MM.1S (cell line): ENCODE measurements around the gene GPR27.

Experiments
- DNase-seq: peaks from one replicate; pipeline ENCODE4 v3.0.0-alpha.2; 2015
- H2AFZ ChIP-seq: fragments of 300-600 bp; sonication (generic); 2 replicates; pipeline ENCODE4 v1.6.0; 2016; ENCODE audit warnings: antibody characterized with exemption, low read length
- H3F3A ChIP-seq: fragments of 300-600 bp; sonication (generic); 2 replicates; pipeline ENCODE4 v1.6.1; 2016; ENCODE audit warnings: mild to moderate bottlenecking, antibody characterized with exemption, low read length, moderate library complexity, mixed read lengths; ENCODE audit not compliant: insufficient read depth
- H3K27ac ChIP-seq: fragments of 300-600 bp; sonication (generic); 2 replicates; pipeline ENCODE4 v1.5.1; 2016; ENCODE audit warnings: mild to moderate bottlenecking, low read length
- H3K27me3 ChIP-seq: fragments of 300-600 bp; sonication (generic); replicated peaks from 2 replicates; pipeline ENCODE4 v1.6.0; 2016; ENCODE audit warnings: low read length; ENCODE audit not compliant: insufficient read depth
- H3K36me3 ChIP-seq: fragments of 300-600 bp; sonication (generic); replicated peaks from 2 replicates; pipeline ENCODE4 v1.6.1; 2016; ENCODE audit warnings: mild to moderate bottlenecking, low read length, mixed read lengths; ENCODE audit not compliant: insufficient read depth
- H3K4me1 ChIP-seq: fragments of 300-600 bp; sonication (generic); 2 replicates; pipeline ENCODE4 v1.6.1; 2016; ENCODE audit warnings: low read length, mixed read lengths
- H3K4me2 ChIP-seq: fragments of 300-600 bp; sonication (generic); 2 replicates; pipeline ENCODE4 v1.6.0; 2016; ENCODE audit warnings: low read depth, low read length
- H3K4me3 ChIP-seq: fragments of 300-600 bp; sonication (generic); 2 replicates; pipeline ENCODE4 v1.5.1; 2016; ENCODE audit warnings: low read length, mixed read lengths
- H3K79me2 ChIP-seq: fragments of 300-600 bp; sonication (generic); 2 replicates; pipeline ENCODE4 v1.6.1; 2016; ENCODE audit warnings: mixed run types, low read length, mixed read lengths
- H3K9ac ChIP-seq: fragments of 300-600 bp; sonication (generic); 2 replicates; pipeline ENCODE4 v1.6.1; 2016; ENCODE audit warnings: low read length, mixed read lengths
- H3K9me2 ChIP-seq: fragments of 300-600 bp; sonication (generic); replicated peaks from 2 replicates; pipeline ENCODE4 v1.6.1; 2016; ENCODE audit warnings: mild to moderate bottlenecking, low read length, mixed read lengths; ENCODE audit not compliant: insufficient read depth
- H3K9me3 ChIP-seq: fragments of 300-600 bp; sonication (generic); replicated peaks from 2 replicates; pipeline ENCODE4 v1.6.1; 2016; ENCODE audit warnings: mild to moderate bottlenecking, low read length, mixed read lengths; ENCODE audit not compliant: insufficient read depth
- H4K20me1 ChIP-seq: fragments of 300-600 bp; sonication (generic); 2 replicates; pipeline ENCODE4 v1.6.1; 2016; ENCODE audit warnings: mild to moderate bottlenecking, low read length, moderate library complexity, mixed read lengths; ENCODE audit not compliant: insufficient read depth
- CTCF ChIP-seq: fragments of 300-600 bp; sonication (generic); IDR thresholded peaks from 2 replicates; pipeline ENCODE4 v1.5.1; 2016; ENCODE audit warnings: antibody characterized with exemption, low read length, mixed read lengths
- EZH2 ChIP-seq: fragments of 300-600 bp; sonication (generic); optimal IDR thresholded peaks from 2 replicates; pipeline ENCODE3; 2017; ENCODE audit warnings: low read depth, mild to moderate bottlenecking, antibody characterized with exemption, low read length, mixed read lengths
- EZH2phosphoT487 ChIP-seq: fragments of 300-600 bp; sonication (generic); IDR thresholded peaks from 2 replicates; pipeline ENCODE4 v1.6.1; 2018; ENCODE audit warnings: antibody characterized with exemption, low read length

Gene GPR27

GRCh38 chr3:71728632-71729342, 24.9 kb upstream of the GPR27 start:
- TF ChIP-seq CTCF: no peak
- TF ChIP-seq EZH2phosphoT487: no peak
- no peak for TF ChIP-seq EZH2
- no peak for DNase-seq
- H3K9me2 ChIP-seq: no peaks in the 10 kb centered on the region
- no peak overlapping the region for H3K4me2 ChIP-seq
- no peak overlapping the region for H3K4me3 ChIP-seq
- H3F3A ChIP-seq: peaks cover 6% of the 10 kb centered on the region
- no peaks in the 10 kb centered on the region for H3K36me3 ChIP-seq
- no peak overlapping the region for H3K9ac ChIP-seq
- peaks cover 14% of the 10 kb centered on the region for H3K4me1 ChIP-seq
- H3K9me3 ChIP-seq: no peaks in the 10 kb centered on the region
- peaks cover 10% of the 10 kb centered on the region for H3K79me2 ChIP-seq
- no peak overlapping the region for H3K27ac ChIP-seq
- no peaks in the 10 kb centered on the region for H4K20me1 ChIP-seq
- no peak overlapping the region for H2AFZ ChIP-seq
- H3K27me3 ChIP-seq: no peaks in the 10 kb centered on the region

GRCh38 chr3:71732637-71733036, 21.0 kb upstream of the GPR27 start:
- H3K36me3 ChIP-seq: no peaks in the 10 kb centered on the region
- no peaks in the 10 kb centered on the region for H3F3A ChIP-seq
- no peak overlapping the region for H3K4me2 ChIP-seq
- H3K9ac ChIP-seq: no peak overlapping the region
- no peaks in the 10 kb centered on the region for H3K9me3 ChIP-seq
- no peaks in the 10 kb centered on the region for H4K20me1 ChIP-seq
- H3K4me3 ChIP-seq: no peak overlapping the region
- no peaks in the 10 kb centered on the region for H3K27me3 ChIP-seq
- no peak overlapping the region for H2AFZ ChIP-seq
- no peak for DNase-seq
- no peaks in the 10 kb centered on the region for H3K79me2 ChIP-seq
- no peaks in the 10 kb centered on the region for H3K9me2 ChIP-seq
- peaks cover 7% of the 10 kb centered on the region for H3K4me1 ChIP-seq
- H3K27ac ChIP-seq: no peak overlapping the region
- TF ChIP-seq EZH2phosphoT487 (no peak), EZH2 (no peak), CTCF (no peak)

- DNase-seq: no peak
- H3K9me2 ChIP-seq: no peaks in the 10 kb centered on the region
- no peak overlapping the region for H3K9ac ChIP-seq
- no peak overlapping the region for H3K27ac ChIP-seq
- H3K4me2 ChIP-seq: no peak overlapping the region
- no peak overlapping the region for H2AFZ ChIP-seq
- H3K9me3 ChIP-seq: no peaks in the 10 kb centered on the region
- TF ChIP-seq EZH2 (no peak), CTCF (no peak), EZH2phosphoT487 (no peak)
- peaks cover 7% of the 10 kb centered on the region for H3K4me1 ChIP-seq
- no peaks in the 10 kb centered on the region for H3K79me2 ChIP-seq
- H3F3A ChIP-seq: no peaks in the 10 kb centered on the region
- H3K27me3 ChIP-seq: no peaks in the 10 kb centered on the region
- H3K4me3 ChIP-seq: no peak overlapping the region
- H4K20me1 ChIP-seq: no peaks in the 10 kb centered on the region
- no peaks in the 10 kb centered on the region for H3K36me3 ChIP-seq
Measured at GRCh38 chr3:71733319-71733718, 20.3 kb upstream of the GPR27 start.
